A172 (cell line): Measurements from ENCODE around the gene VENTX. TPM values are rescaled to one million over a fixed set of nuclear protein-coding genes. Genes with fewer than 3 reads are reported as not detected.

Source experiments
- DNase-seq: peaks from one replicate; pipeline ENCODE4 v3.0.0-alpha.2; 2015; ENCODE audit warnings: low spot score
- total RNA-seq: library from RNA; depleted of rRNA; stranded (reverse); fragments of >200 nt; shearing (Covaris generic); gene quantifications from 2 replicates; pipeline ENCODE4 v1.2.3, GENCODE V29; 2014; rRNA removed

The VENTX gene
- total RNA-seq, 1 experiment from 2014 or later = not detected

- DNase-seq = no peak
Measured at GRCh38 chr10:133285217-133285616, 47.6 kb downstream of the VENTX start.

- DNase-seq = no peak
Measured at GRCh38 chr10:133286366-133286765, 48.7 kb downstream of the VENTX start.

GRCh38 chr10:133287832-133288500 is 50.3 kb downstream of the VENTX start:
- DNase-seq = no peak

GRCh38 chr10:133289761-133290160 is 52.1 kb downstream of the VENTX start:
- DNase-seq = no peak

Other genes starting within 250 kb of the VENTX start
- 0.24 and 0.43 TPM in 2 replicates for gene ADGRA1, start 149.9 kb upstream of the VENTX start, total RNA-seq
- gene KNDC1, start 77.6 kb upstream of the VENTX start, total RNA-seq = 2.2 and 3.2 TPM in 2 replicates
- gene UTF1, start 7.6 kb upstream of the VENTX start, total RNA-seq = not detected in 2 replicates
- gene ADAM8, start 39.0 kb downstream of the VENTX start, total RNA-seq = 0.31 and 0.93 TPM in 2 replicates
- gene TUBGCP2, start 71.0 kb downstream of the VENTX start, total RNA-seq = 29.3 and 35.9 TPM in 2 replicates
- 13.4 and 26.6 TPM in 2 replicates for gene ZNF511, start 71.1 kb downstream of the VENTX start, total RNA-seq
- gene CALY, start 99.0 kb downstream of the VENTX start, total RNA-seq = not detected in 2 replicates
- gene PRAP1, start 109.5 kb downstream of the VENTX start, total RNA-seq = 0.60 TPM in 1 of 2 replicates, not detected in the other
- gene FUOM, start 120.2 kb downstream of the VENTX start, total RNA-seq = 6.6 and 9.6 TPM in 2 replicates
- gene ECHS1, start 135.5 kb downstream of the VENTX start, total RNA-seq = 102 and 108 TPM in 2 replicates
- 5.3 and 6.1 TPM in 2 replicates for gene PAOX, start 141.4 kb downstream of the VENTX start, total RNA-seq
- 13.7 and 20.4 TPM in 2 replicates for gene MTG1, start 156.3 kb downstream of the VENTX start, total RNA-seq
- gene SPRN, start 186.8 kb downstream of the VENTX start, total RNA-seq = not detected in 2 replicates
- gene SCART1, start 216.1 kb downstream of the VENTX start, total RNA-seq = not detected in 2 replicates